HG03280 (cell line): ENCODE results near the gene ZKSCAN3.
"Not testable (repeated sequence)": the region's sequence is repeated elsewhere in the genome, so short reads cannot be mapped to it uniquely, and the experiment has no call there.

Experiments used
- ATAC-seq: cut with Tn5 transposase; IDR thresholded peaks from one replicate; pipeline ENCODE4 v1.9.1; 2021; ENCODE audit warnings: mild to moderate bottlenecking, moderate library complexity; ENCODE audit not compliant: unreplicated experiment

The ZKSCAN3 gene

GRCh38 chr6:28371706-28372451 is 22.1 kb downstream of the ZKSCAN3 start:
- peak; percentile 63 for ATAC-seq

- ATAC-seq: no peak
These were observed 24.2 kb downstream of the ZKSCAN3 start for GRCh38 chr6:28373925-28374324.

GRCh38 chr6:28377879-28378278 is 28.1 kb downstream of the ZKSCAN3 start:
- no peak for ATAC-seq

GRCh38 chr6:28378644-28379043 is 28.9 kb downstream of the ZKSCAN3 start:
- no peak for ATAC-seq

- ATAC-seq: no peak
These were observed 30.6 kb downstream of the ZKSCAN3 start for GRCh38 chr6:28380381-28380780.

- ATAC-seq: peak; percentile 94
These were observed 33.7 kb downstream of the ZKSCAN3 start for GRCh38 chr6:28383235-28384142.

GRCh38 chr6:28384143-28384533 is 34.4 kb downstream of the ZKSCAN3 start:
- ATAC-seq: no peak

GRCh38 chr6:28390688-28391087 is 40.9 kb downstream of the ZKSCAN3 start:
- no peak for ATAC-seq

GRCh38 chr6:28393912-28394662 is 44.3 kb downstream of the ZKSCAN3 start:
- ATAC-seq: no peak

GRCh38 chr6:28395918-28396317 is 46.2 kb downstream of the ZKSCAN3 start:
- no peak for ATAC-seq

GRCh38 chr6:28399350-28400121 is 49.8 kb downstream of the ZKSCAN3 start, which contains the start of gene ZSCAN12:
ZSCAN12 (minus strand) TSS chr6:28399747; CDS start chr6:28398405, 1,342 bp downstream.
- peak; percentile 83 for ATAC-seq

- no peak for ATAC-seq
These were observed 50.3 kb downstream of the ZKSCAN3 start for GRCh38 chr6:28400122-28400451.

GRCh38 chr6:28401172-28401571 is 51.4 kb downstream of the ZKSCAN3 start:
- no peak for ATAC-seq

GRCh38 chr6:28402197-28402596 is 52.5 kb downstream of the ZKSCAN3 start:
- ATAC-seq: no peak

- not testable (repeated sequence) for ATAC-seq
These were observed 54.2 kb downstream of the ZKSCAN3 start for GRCh38 chr6:28403923-28404322.

- ATAC-seq: no peak
These were observed 57.7 kb downstream of the ZKSCAN3 start for GRCh38 chr6:28407401-28407800.

- no peak for ATAC-seq
These were observed 58.5 kb downstream of the ZKSCAN3 start for GRCh38 chr6:28408076-28408802.

GRCh38 chr6:28410767-28411166 is 61.0 kb downstream of the ZKSCAN3 start:
- ATAC-seq: no peak

GRCh38 chr6:28413681-28414080 is 63.9 kb downstream of the ZKSCAN3 start:
- no peak for ATAC-seq
